IMR-90 (cell line): ENCODE data around the gene IFNK. TPM values are rescaled to one million over a fixed set of nuclear protein-coding genes. Genes with fewer than 3 reads are reported as not detected.

Source experiments
- ATAC-seq: fragments of 200-7000 bp; cut with Tn5 transposase; 2 replicates; pipeline ENCODE4 v1.9.1; 2020; ENCODE audit warnings: low read depth, mild to moderate bottlenecking, moderate library complexity
- BruUV-seq: library from RNA; stranded (reverse); fragments of 400-500 nt; replicated peaks from 2 replicates; lab custom pipeline; 2021; lab: Mats Ljungman, UMichigan
- CTCF ChIA-PET: fragments of 300-600 bp; formaldehyde crosslinking; extraction: SDS; loops from one replicate; lab custom pipeline; 2021; ENCODE audit warnings: antibody characterized with exemption; lab: Yijun Ruan, JAX
- POLR2A ChIA-PET: fragments of 300-600 bp; sonication (Branson Sonifier 250); formaldehyde crosslinking; loops from one replicate; lab custom pipeline; 2022; ENCODE audit warnings: antibody characterized with exemption; ENCODE audit not compliant: unreplicated experiment; lab: Charles Lee
- DNase-seq: peaks from one replicate; pipeline ENCODE4 v3.0.0; 2013
- H2AFZ ChIP-seq: replicated peaks from 2 replicates; pipeline ENCODE3; 2013; ENCODE audit warnings: low read length, mild to moderate bottlenecking; ENCODE audit not compliant: poor library complexity
- H2AK5ac ChIP-seq: 2 replicates; pipeline ENCODE4 v1.6.1; 2013; ENCODE audit warnings: low read depth, low read length, inconsistent platforms
- H2AK9ac ChIP-seq: replicated peaks from 2 replicates; pipeline ENCODE3; 2013; ENCODE audit warnings: mild to moderate bottlenecking, low read depth, low read length, moderate library complexity; ENCODE audit not compliant: poor library complexity
- H2BK120ac ChIP-seq: 2 replicates; pipeline ENCODE4 v1.6.1; 2013; ENCODE audit warnings: low read depth, low read length, inconsistent platforms
- H2BK15ac ChIP-seq: 3 replicates; pipeline ENCODE4 v1.6.1; 2013; ENCODE audit warnings: low read depth, low read length, inconsistent platforms
- H2BK20ac ChIP-seq: 2 replicates; pipeline ENCODE4 v1.6.1; 2013; ENCODE audit warnings: low read depth, mild to moderate bottlenecking, inconsistent platforms, low read length, moderate library complexity
- H2BK5ac ChIP-seq: 2 replicates; pipeline ENCODE4 v1.6.1; 2013; ENCODE audit warnings: mild to moderate bottlenecking, low read depth, low read length, inconsistent platforms; ENCODE audit not compliant: poor library complexity, severe bottlenecking
- H3K14ac ChIP-seq: replicated peaks from 2 replicates; pipeline ENCODE4 v1.6.1; 2013; ENCODE audit warnings: low read depth, low read length, inconsistent platforms
- H3K18ac ChIP-seq: 2 replicates; pipeline ENCODE4 v1.6.1; 2013; ENCODE audit warnings: low read depth, low read length, control low read depth
- H3K23ac ChIP-seq: 2 replicates; pipeline ENCODE4 v1.6.1; 2013; ENCODE audit warnings: low read depth, low read length, inconsistent platforms
- H3K27ac ChIP-seq: 2 replicates; pipeline ENCODE4 v1.5.1; 2013; ENCODE audit warnings: mild to moderate bottlenecking, control low read depth, low read length; ENCODE audit not compliant: insufficient read depth
- H3K27me3 ChIP-seq: 2 replicates; pipeline ENCODE4 v1.6.1; 2013; ENCODE audit warnings: low read length; ENCODE audit not compliant: control insufficient read depth, insufficient read depth
- H3K36me3 ChIP-seq: 2 replicates; pipeline ENCODE4 v1.6.1; 2013; ENCODE audit warnings: low read length, mixed read lengths; ENCODE audit not compliant: control insufficient read depth, insufficient read depth
- H3K4ac ChIP-seq: 2 replicates; pipeline ENCODE4 v1.6.1; 2013; ENCODE audit warnings: low read depth, low read length, inconsistent platforms
- H3K4me1 ChIP-seq: 2 replicates; pipeline ENCODE4 v1.6.1; 2013; ENCODE audit warnings: low read length, mixed read lengths; ENCODE audit not compliant: control insufficient read depth, insufficient read depth
- H3K4me2 ChIP-seq: 2 replicates; pipeline ENCODE4 v1.6.1; 2013; ENCODE audit warnings: low read depth, mild to moderate bottlenecking, control low read depth, low read length, moderate library complexity
- H3K4me3 ChIP-seq: 2 replicates; pipeline ENCODE4 v1.5.1; 2013; ENCODE audit warnings: low read depth, mild to moderate bottlenecking, control low read depth, low read length, moderate library complexity; ENCODE audit not compliant: insufficient read depth
- H3K56ac ChIP-seq: 2 replicates; pipeline ENCODE4 v1.6.1; 2013; ENCODE audit warnings: low read length, inconsistent platforms; ENCODE audit not compliant: insufficient read depth; ENCODE audit errors: extremely low read depth
- H3K79me1 ChIP-seq, 2 experiments: 2 replicates each; pipeline ENCODE4 v1.6.1; 2013; ENCODE audit warnings: low read length in 2 of 2, inconsistent platforms in 1 of 2, low read depth in 1 of 2
- H3K9ac ChIP-seq: 2 replicates; pipeline ENCODE4 v1.6.1; 2013; ENCODE audit warnings: low read depth, low read length, control low read depth
- H3K9me1 ChIP-seq: 2 replicates; pipeline ENCODE4 v1.6.1; 2013; ENCODE audit warnings: low read length, inconsistent platforms; ENCODE audit not compliant: insufficient read depth
- H3K9me3 ChIP-seq: 2 replicates; pipeline ENCODE4 v1.6.1; 2013; ENCODE audit warnings: low read length; ENCODE audit not compliant: control insufficient read depth, insufficient read depth
- H4K20me1 ChIP-seq: 2 replicates; pipeline ENCODE4 v1.6.1; 2013; ENCODE audit warnings: low read length, inconsistent platforms; ENCODE audit not compliant: insufficient read depth
- H4K5ac ChIP-seq: 2 replicates; pipeline ENCODE4 v1.6.1; 2013; ENCODE audit warnings: mild to moderate bottlenecking, low read depth, low read length, control low read depth
- H4K8ac ChIP-seq, 2 experiments: 2 replicates each; pipeline ENCODE4 v1.6.1; 2013; ENCODE audit warnings: low read depth in 2 of 2, low read length in 2 of 2, control low read depth in 1 of 2, inconsistent platforms in 1 of 2
- H4K91ac ChIP-seq: 2 replicates; pipeline ENCODE4 v1.6.1; 2013; ENCODE audit warnings: low read depth, low read length, inconsistent platforms; ENCODE audit not compliant: insufficient read depth
- CTCF ChIP-seq: conservative IDR thresholded peaks from 2 replicates; pipeline ENCODE4 v1.5.1; 2012; ENCODE audit warnings: mild to moderate bottlenecking, low read depth, low read length, improper control_type of control experiment
- ELK1 ChIP-seq: fragments of 150-350 bp; IDR thresholded peaks from 2 replicates; pipeline ENCODE4 v1.6.1; 2016; ENCODE audit warnings: low read depth, mild to moderate bottlenecking, low read length, moderate library complexity, borderline replicate concordance
- MAZ ChIP-seq: IDR thresholded peaks from 2 replicates; pipeline ENCODE4 v1.6.1; 2012; ENCODE audit warnings: low read depth, mild to moderate bottlenecking, low read length, improper control_type of control experiment, moderate library complexity, borderline replicate concordance
- MXI1 ChIP-seq: IDR thresholded peaks from 2 replicates; pipeline ENCODE4 v1.6.1; 2012; ENCODE audit warnings: low read depth, mild to moderate bottlenecking, low read length, moderate library complexity, borderline replicate concordance
- RFX5 ChIP-seq: IDR thresholded peaks from 2 replicates; pipeline ENCODE4 v1.8.0; 2012; ENCODE audit warnings: low read depth, mild to moderate bottlenecking, low read length, moderate library complexity
- USF2 ChIP-seq: fragments of 150-350 bp; IDR thresholded peaks from 2 replicates; pipeline ENCODE4 v1.6.1; 2017; ENCODE audit warnings: mild to moderate bottlenecking, antibody characterized with exemption, low read length, low read depth
- WGBS, 2 experiments: methylation state at CpG; one replicate each; pipeline versions ENCODE4 v1.1.5 to v1.1.7; 2013; ENCODE audit warnings: missing lambda C conversion rate in 2 of 2; ENCODE audit not compliant: insufficient read length in 1 of 2; ENCODE audit errors: extremely low coverage in 2 of 2; 5-methylcytosine and 5-hydroxymethylcytosine counted together
- dilution Hi-C: fragments of 300-500 bp; cut with HindIII; formaldehyde crosslinking; loops from one replicate; pipeline ENCODE4 v1.14.3; 2018; ENCODE audit warnings: low sequenced_read_pairs; ENCODE audit not compliant: unreplicated experiment
- in situ Hi-C: fragments of 300-500 bp; cut with MboI; formaldehyde crosslinking; loops from 3 replicates; pipeline ENCODE4 v1.14.3; 2019; ENCODE audit warnings: low sequenced_read_pairs, inconsistent platforms, mixed read lengths
- intact Hi-C: fragments of 100-400 bp; cut with micrococcal nuclease; formaldehyde crosslinking; loops from 2 replicates; pipeline ENCODE4 v1.10.0; 2022
- polyA plus RNA-seq, 3 experiments: library from polyadenylated mRNA; depleted of rRNA; stranded (reverse); fragments of >200 nt; gene quantifications; 2 replicates each; pipeline ENCODE4 v1.2.3, GENCODE V29; 2012; ENCODE audit warnings: low replicate concordance in 1 of 3
- total RNA-seq: library from RNA; depleted of rRNA; stranded (reverse); fragments of >200 nt; gene quantifications from 2 replicates; pipeline ENCODE4 v1.2.3, GENCODE V29; 2012

IFNK gene
- total and polyA plus RNA-seq, 2 of the 4 experiments (the other 2 are of a cell fraction) = not detected

GRCh38 chr9:27491154-27491553 lies 32.9 kb upstream of the IFNK start (continued):
- TF ChIP-seq ELK1 (no peak), MAZ (no peak)

GRCh38 chr9:27495480-27496134 lies 28.5 kb upstream of the IFNK start:
- 20% methylated on average over 1 of the region's 3 CpGs; no CpG with 5 or more reads in 1 of the 2 experiments for WGBS, 2 experiments
- Histone ChIP-seq H3K79me1 (no peaks in the 10 kb centered on the region), H3K14ac (no peak overlapping the region), H4K20me1 (no peaks in the 10 kb centered on the region), H2BK15ac (no peak overlapping the region), H2AFZ (no peak overlapping the region), H3K36me3 (no peaks in the 10 kb centered on the region), H3K27ac (no peak overlapping the region), H4K5ac (no peak overlapping the region), H3K9me1 (no peaks in the 10 kb centered on the region), H2BK5ac (no peak overlapping the region), H3K9me3 (no peaks in the 10 kb centered on the region), H2AK9ac (no peak overlapping the region), H3K4me2 (no peak overlapping the region), H2BK120ac (no peak overlapping the region), H3K23ac (no peak overlapping the region), H3K4ac (no peak overlapping the region), H3K4me3 (no peak overlapping the region), H3K18ac (no peak overlapping the region), H3K27me3 (no peaks in the 10 kb centered on the region), H3K4me1 (no peaks in the 10 kb centered on the region), H2AK5ac (no peak overlapping the region), H4K91ac (no peak overlapping the region), H4K8ac (no peak overlapping the region), H3K56ac (no peak overlapping the region), H3K9ac (no peak overlapping the region), H2BK20ac (no peak overlapping the region)
- intact Hi-C loops (no loop called here), in situ Hi-C loops (no loop called here), dilution Hi-C loops (no loop called here)
- TF ChIP-seq CTCF = no peak
- no peak for TF ChIP-seq MXI1
- TF ChIP-seq USF2 = no peak
- TF ChIP-seq RFX5 = no peak
- ATAC-seq = no peak
- DNase-seq = no peak
- ChIA-PET POLR2A (no interaction called here), CTCF (no interaction called here)
- BruUV-seq = no TSS peak
